Umbilical cord (tissue), 2 donors: ENCODE results near the gene HEXA. TPM values are rescaled to one million over a fixed set of nuclear protein-coding genes. Genes with fewer than 3 reads are reported as not detected.

Source experiments
- DNase-seq: peaks from one replicate; pipeline ENCODE4 v3.0.0-alpha.2; 2015; ENCODE audit warnings: low spot score
- total RNA-seq: library from RNA; depleted of rRNA; stranded (reverse); fragments of >200 nt; gene quantifications from one replicate; pipeline ENCODE4 v1.2.3, GENCODE V29; 2014; ENCODE audit warnings: low replicate concordance; ENCODE audit not compliant: insufficient read depth

The HEXA gene
- total RNA-seq, 1 donor from 2014 or later, result 85.5 TPM

- peak; percentile 73 for DNase-seq
Observed at GRCh38 chr15:72319985-72320671, 55.7 kb downstream of the HEXA start, which contains the start of gene CELF6. TSS of gene CELF6 (minus strand) at chr15:72320157. CDS start at chr15:72319874, 283 bp downstream.

- DNase-seq, result peak; percentile 66
Observed at GRCh38 chr15:72319360-72319984, 56.3 kb downstream of the HEXA start.

GRCh38 chr15:72318408-72318942 lies 57.3 kb downstream of the HEXA start:
- no peak for DNase-seq

- DNase-seq, result peak; percentile 24
Observed at GRCh38 chr15:72315706-72316370, 60.0 kb downstream of the HEXA start.

- no peak for DNase-seq
Observed at GRCh38 chr15:72313881-72314280, 61.9 kb downstream of the HEXA start.

- no peak for DNase-seq
Observed at GRCh38 chr15:72313448-72313840, 62.4 kb downstream of the HEXA start.

GRCh38 chr15:72312605-72313447 lies 63.0 kb downstream of the HEXA start:
- peak; percentile 35 for DNase-seq

GRCh38 chr15:72307026-72307425 lies 68.8 kb downstream of the HEXA start:
- no peak for DNase-seq

GRCh38 chr15:72306211-72306785 lies 69.5 kb downstream of the HEXA start:
- DNase-seq, result no peak

- no peak for DNase-seq
Observed at GRCh38 chr15:72304596-72304995, 71.2 kb downstream of the HEXA start.

GRCh38 chr15:72302955-72303354 lies 72.9 kb downstream of the HEXA start:
- no peak for DNase-seq

Other genes starting within 250 kb of the HEXA start
- 1.9 TPM for gene GRAMD2A, start 178.2 kb downstream of the HEXA start, total RNA-seq
- 343 TPM for gene PKM, start 144.8 kb downstream of the HEXA start, total RNA-seq
- 20.0 TPM for gene PARP6, start 103.5 kb downstream of the HEXA start, total RNA-seq
- 1.9 TPM for gene CELF6, start 55.9 kb downstream of the HEXA start, total RNA-seq
- 1.9 TPM for gene TMEM202, start 22.3 kb upstream of the HEXA start, total RNA-seq
- 46.9 TPM for gene ARIH1, start 98.3 kb upstream of the HEXA start, total RNA-seq